ENCODE data around the gene SYT9.

DNA sequence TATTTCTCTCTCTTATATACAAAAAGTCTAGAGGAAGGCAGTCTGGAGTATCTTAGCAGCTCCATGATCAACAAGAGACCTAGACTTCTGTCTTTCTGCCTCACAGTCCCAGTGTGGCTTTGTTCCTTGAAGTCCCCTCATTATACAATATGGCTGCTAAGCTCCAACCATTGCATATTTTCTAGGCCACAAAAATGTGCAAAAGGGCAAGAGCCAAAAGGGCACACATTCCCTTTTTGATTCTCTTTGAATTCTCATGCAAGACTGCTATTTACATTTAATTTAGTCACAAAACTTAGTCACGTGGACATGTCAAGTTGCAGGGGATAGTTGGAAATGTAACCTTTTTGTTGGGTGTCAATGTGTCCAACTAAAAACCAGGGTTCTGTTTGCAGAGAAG, 169.4 kb downstream of the SYT9 start:
- TF ChIP-seq CTCF (IDR thresholded peaks at IDR 0.05 in 8 of 11, conservative IDR thresholded peaks at IDR 0.05 in 3 of 11) (no peak), POLR2A (IDR thresholded peaks at IDR 0.05) (no peak), POLR2AphosphoS5 (IDR thresholded peaks at IDR 0.05) (no peak)
